HCT116 (cell line): Measurements from ENCODE around the gene DDX10. TPM values are rescaled to one million over a fixed set of nuclear protein-coding genes. Genes with fewer than 3 reads are reported as not detected.

ENCODE experiments used
- ATAC-seq: fragments of 200-7000 bp; cut with Tn5 transposase; 2 replicates; pipeline ENCODE4 v1.9.1; 2020; ENCODE audit warnings: mild to moderate bottlenecking, moderate library complexity
- BruUV-seq: library from RNA; stranded (reverse); fragments of 400-500 nt; replicated peaks from 2 replicates; lab custom pipeline; 2021; lab: Mats Ljungman, UMichigan
- CTCF ChIA-PET: fragments of 300-600 bp; sonication (Branson Sonifier 250); formaldehyde crosslinking; loops from one replicate; lab custom pipeline; 2021; ENCODE audit warnings: antibody characterized with exemption; lab: Charles Lee
- POLR2A ChIA-PET: fragments of 300-600, 350-600 bp; sonication (Branson Sonifier 250); formaldehyde crosslinking; loops from one replicate; lab custom pipeline; 2021; ENCODE audit warnings: antibody characterized with exemption; lab: Charles Lee
- RAD21 ChIA-PET, 2 experiments: fragments of 300-600 bp; sonication (Branson Sonifier 250); formaldehyde crosslinking; loops; one replicate each; lab custom pipeline; 2023; ENCODE audit warnings: low total read pairs in 2 of 2; ENCODE audit not compliant: uncharacterized antibody in 2 of 2, unreplicated experiment in 2 of 2, low non-redundant PET in 1 of 2; lab: Charles Lee
- DNase-seq: peaks from one replicate; pipeline ENCODE4 v3.0.0-alpha.2; 2010; ENCODE audit warnings: low read depth, low spot score
- H2AFZ ChIP-seq: fragments of 200-600 bp; shearing (Covaris generic), sonication (generic); 2 replicates; pipeline ENCODE4 v1.6.1; 2017; ENCODE audit warnings: low read depth, mixed run types, mixed read lengths, antibody characterized with exemption, low read length; ENCODE audit not compliant: poor library complexity, severe bottlenecking
- H3K27ac ChIP-seq: 2 replicates; pipeline ENCODE4 v1.5.1; 2012; ENCODE audit warnings: low read depth, low read length
- H3K27me3 ChIP-seq: fragments of 200-600 bp; sonication (generic); 2 replicates; pipeline ENCODE4 v1.6.1; 2016; ENCODE audit warnings: mixed run types, low read length, mixed read lengths; ENCODE audit not compliant: insufficient read depth
- H3K36me3 ChIP-seq, 2 experiments: fragments of 200-500 bp in 1 of 2; fragments of 200-600 bp in 1 of 2; sonication (Bioruptor generic) in 1 of 2; sonication (generic) in 1 of 2; 2 replicates each; pipeline versions ENCODE4 v1.5.1 to v1.6.1; 2014 to 2016; ENCODE audit warnings: low read length in 2 of 2, inconsistent platforms in 1 of 2, mixed read lengths in 1 of 2, mixed run types in 1 of 2; ENCODE audit not compliant: insufficient read depth in 2 of 2, control insufficient read depth in 1 of 2
- H3K4me1 ChIP-seq, 2 experiments: fragments of 200-600 bp in 1 of 2; sonication (generic) in 1 of 2; 2 replicates each; pipeline versions ENCODE4 v1.5.1 to v1.6.1; 2012 to 2017; ENCODE audit warnings: low read length in 2 of 2, inconsistent platforms in 1 of 2, mild to moderate bottlenecking in 1 of 2, mixed read lengths in 1 of 2, mixed run types in 1 of 2, moderate library complexity in 1 of 2; ENCODE audit not compliant: insufficient read depth in 2 of 2, control insufficient read depth in 1 of 2
- H3K4me2 ChIP-seq: fragments of 200-600 bp; sonication (generic); 2 replicates; pipeline ENCODE4 v1.6.1; 2017; ENCODE audit warnings: mixed run types, low read length, mixed read lengths
- H3K4me3 ChIP-seq, 2 experiments: fragments of 200-600 bp in 1 of 2; sonication (generic) in 1 of 2; replicated peaks in 1 of 2; 2 replicates each; pipeline ENCODE4 v1.5.1; 2011 to 2016; ENCODE audit warnings: low read length in 2 of 2, control low read depth in 1 of 2, low read depth in 1 of 2, mild to moderate bottlenecking in 1 of 2, mixed read lengths in 1 of 2, mixed run types in 1 of 2
- H3K79me2 ChIP-seq: fragments of 200-600 bp; sonication (generic); 2 replicates; pipeline ENCODE4 v1.6.1; 2017; ENCODE audit warnings: mild to moderate bottlenecking, mixed run types, low read length, moderate library complexity, mixed read lengths; ENCODE audit not compliant: insufficient read depth
- H3K9ac ChIP-seq: fragments of 200-600 bp; sonication (generic); 2 replicates; pipeline ENCODE4 v1.6.1; 2016; ENCODE audit warnings: low read length, mixed read lengths
- H3K9me2 ChIP-seq: fragments of 200-600 bp; sonication (generic), shearing (Covaris generic); 2 replicates; pipeline ENCODE4 v1.6.1; 2017; ENCODE audit warnings: mixed run types, mild to moderate bottlenecking, moderate library complexity; ENCODE audit not compliant: insufficient read depth
- H3K9me3 ChIP-seq, 2 experiments: fragments of 200-500 bp in 1 of 2; fragments of 200-600 bp in 1 of 2; sonication (Bioruptor generic) in 1 of 2; sonication (generic) in 1 of 2; 2 replicates each; pipeline ENCODE4 v1.6.1; 2014 to 2017; ENCODE audit warnings: low read length in 2 of 2, mixed read lengths in 2 of 2, inconsistent platforms in 1 of 2, low read depth in 1 of 2, mild to moderate bottlenecking in 1 of 2, mixed run types in 1 of 2, moderate library complexity in 1 of 2; ENCODE audit not compliant: control insufficient read depth in 1 of 2, insufficient read depth in 1 of 2
- H4K20me1 ChIP-seq: fragments of 200-600 bp; sonication (generic), shearing (Covaris generic); 2 replicates; pipeline ENCODE4 v1.6.1; 2017; ENCODE audit warnings: mixed run types, mild to moderate bottlenecking, moderate library complexity; ENCODE audit not compliant: insufficient read depth
- ELF1 ChIP-seq: IDR thresholded peaks from 2 replicates; pipeline ENCODE4 v1.6.1; 2012; ENCODE audit warnings: low read depth, borderline replicate concordance
- SIN3A ChIP-seq: IDR thresholded peaks from 2 replicates; pipeline ENCODE4 v1.6.1; 2012; ENCODE audit warnings: low read depth
- ZBTB33 ChIP-seq: IDR thresholded peaks from 2 replicates; pipeline ENCODE4 v1.6.1; 2011; ENCODE audit warnings: mild to moderate bottlenecking, low read length, moderate library complexity; ENCODE audit not compliant: insufficient replicate concordance; ENCODE audit errors: extremely low read depth
- intact Hi-C: fragments of 100-400 bp; cut with micrococcal nuclease; formaldehyde crosslinking; loops from 2 replicates; pipeline ENCODE4 v1.10.0; 2022
- total RNA-seq: library from RNA; stranded (reverse); gene quantifications from one replicate; pipeline ENCODE4 v1.2.1, GENCODE V29; 2021; ENCODE audit not compliant: unreplicated experiment
- TF ChIP-seq, protein P1 (sequence below): IDR thresholded peaks from 2 replicates; pipeline ENCODE4 v1.6.1; 2012; ENCODE audit warnings: low read depth

Gene DDX10
- total RNA-seq, 1 experiment from 2014 or later: 66.5 TPM

DNA sequence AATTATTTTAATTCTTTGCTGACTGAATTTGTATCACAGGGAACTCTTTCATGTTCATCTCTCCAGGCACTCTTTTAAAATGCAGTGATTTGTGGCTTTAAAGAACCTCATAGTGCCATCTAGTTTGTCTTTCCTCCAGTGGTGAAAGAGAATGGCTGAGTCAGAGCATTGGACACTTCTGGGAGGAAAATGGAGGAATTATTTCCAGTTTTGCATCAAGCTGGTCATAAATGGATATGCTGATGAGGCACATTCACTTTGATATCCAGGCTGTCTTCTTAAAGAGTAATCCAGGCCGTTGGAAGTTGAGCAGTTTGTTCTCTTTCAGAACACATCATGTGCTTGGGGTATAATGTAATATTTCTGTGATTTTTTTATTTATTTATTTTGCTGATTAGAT, 273.7 kb downstream of the DDX10 start:
- Histone ChIP-seq H3K79me2 (no peaks in the 10 kb centered on the region; the same call in 1 of the 2 replicates), H3K4me3 (no peak overlapping the region), H3K36me3 (no peaks in the 10 kb centered on the region), H2AFZ (no peak overlapping the region), H4K20me1 (no peaks in the 10 kb centered on the region), H3K4me2 (no peak overlapping the region), H3K9me2 (no peaks in the 10 kb centered on the region), H3K27me3 (no peaks in the 10 kb centered on the region), H3K4me1 (no peaks in the 10 kb centered on the region), H3K27ac (no peak overlapping the region), H3K9ac (no peak overlapping the region), H3K9me3 (no peaks in the 10 kb centered on the region)
- ChIA-PET POLR2A (no interaction called here), CTCF (no interaction called here), RAD21 (no interaction called here)
- TF ChIP-seq ZBTB33 (no peak), ELF1 (no peak), SIN3A (no peak)
- TF ChIP-seq, protein P1, sequence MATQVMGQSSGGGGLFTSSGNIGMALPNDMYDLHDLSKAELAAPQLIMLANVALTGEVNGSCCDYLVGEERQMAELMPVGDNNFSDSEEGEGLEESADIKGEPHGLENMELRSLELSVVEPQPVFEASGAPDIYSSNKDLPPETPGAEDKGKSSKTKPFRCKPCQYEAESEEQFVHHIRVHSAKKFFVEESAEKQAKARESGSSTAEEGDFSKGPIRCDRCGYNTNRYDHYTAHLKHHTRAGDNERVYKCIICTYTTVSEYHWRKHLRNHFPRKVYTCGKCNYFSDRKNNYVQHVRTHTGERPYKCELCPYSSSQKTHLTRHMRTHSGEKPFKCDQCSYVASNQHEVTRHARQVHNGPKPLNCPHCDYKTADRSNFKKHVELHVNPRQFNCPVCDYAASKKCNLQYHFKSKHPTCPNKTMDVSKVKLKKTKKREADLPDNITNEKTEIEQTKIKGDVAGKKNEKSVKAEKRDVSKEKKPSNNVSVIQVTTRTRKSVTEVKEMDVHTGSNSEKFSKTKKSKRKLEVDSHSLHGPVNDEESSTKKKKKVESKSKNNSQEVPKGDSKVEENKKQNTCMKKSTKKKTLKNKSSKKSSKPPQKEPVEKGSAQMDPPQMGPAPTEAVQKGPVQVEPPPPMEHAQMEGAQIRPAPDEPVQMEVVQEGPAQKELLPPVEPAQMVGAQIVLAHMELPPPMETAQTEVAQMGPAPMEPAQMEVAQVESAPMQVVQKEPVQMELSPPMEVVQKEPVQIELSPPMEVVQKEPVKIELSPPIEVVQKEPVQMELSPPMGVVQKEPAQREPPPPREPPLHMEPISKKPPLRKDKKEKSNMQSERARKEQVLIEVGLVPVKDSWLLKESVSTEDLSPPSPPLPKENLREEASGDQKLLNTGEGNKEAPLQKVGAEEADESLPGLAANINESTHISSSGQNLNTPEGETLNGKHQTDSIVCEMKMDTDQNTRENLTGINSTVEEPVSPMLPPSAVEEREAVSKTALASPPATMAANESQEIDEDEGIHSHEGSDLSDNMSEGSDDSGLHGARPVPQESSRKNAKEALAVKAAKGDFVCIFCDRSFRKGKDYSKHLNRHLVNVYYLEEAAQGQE: no peak
- ATAC-seq (no peak), DNase-seq (no peak)
- no TSS peak for BruUV-seq
- intact Hi-C loops: no loop called here
